GM19238 (cell line): ENCODE measurements around the gene CA11.
"Not testable (repeated sequence)": the region's sequence is repeated elsewhere in the genome, so short reads cannot be mapped to it uniquely, and the experiment has no call there.

Experiments used
- DNase-seq: peaks from one replicate; pipeline ENCODE4 v3.0.0; 2011; ENCODE audit warnings: low spot score; ENCODE audit not compliant: insufficient read length

Gene CA11

GRCh38 chr19:48642862-48643261 is 3.1 kb downstream of the CA11 start:
- no peak for DNase-seq

GRCh38 chr19:48641850-48642249 is 4.1 kb downstream of the CA11 start:
- DNase-seq = no peak

- no peak for DNase-seq
Observed at GRCh38 chr19:48639483-48640375, 6.3 kb downstream of the CA11 start.

GRCh38 chr19:48638831-48639381 is 7.1 kb downstream of the CA11 start:
- no peak for DNase-seq

GRCh38 chr19:48637948-48638830 is 7.8 kb downstream of the CA11 start:
- DNase-seq = peak; percentile 69

- peak; percentile 94 for DNase-seq
Observed at GRCh38 chr19:48637449-48637947, 8.5 kb downstream of the CA11 start.

- DNase-seq = no peak
Observed at GRCh38 chr19:48636859-48637448, 9.0 kb downstream of the CA11 start, which contains the start of gene DBP. Gene DBP (minus strand): TSS chr19:48637379. CDS start chr19:48636994, 385 bp downstream.

- DNase-seq = no peak
Observed at GRCh38 chr19:48635966-48636858, 9.8 kb downstream of the CA11 start.

- DNase-seq = peak; percentile 75
Observed at GRCh38 chr19:48635263-48635965, 10.6 kb downstream of the CA11 start.

- peak; percentile 88 for DNase-seq
Observed at GRCh38 chr19:48634424-48635262, 11.3 kb downstream of the CA11 start.

- DNase-seq = no peak
Observed at GRCh38 chr19:48634036-48634342, 12.0 kb downstream of the CA11 start.

GRCh38 chr19:48633148-48634035 is 12.6 kb downstream of the CA11 start:
- DNase-seq = no peak

- no peak for DNase-seq
Observed at GRCh38 chr19:48632692-48633147, 13.3 kb downstream of the CA11 start.

GRCh38 chr19:48632286-48632685 is 13.7 kb downstream of the CA11 start:
- not testable (repeated sequence) for DNase-seq

GRCh38 chr19:48631225-48631624 is 14.8 kb downstream of the CA11 start:
- no peak for DNase-seq

GRCh38 chr19:48630296-48631063 is 15.5 kb downstream of the CA11 start:
- DNase-seq = no peak
